Measurements from ENCODE around the gene RNF13. TPM values are rescaled to one million over a fixed set of nuclear protein-coding genes. Genes with fewer than 3 reads are reported as not detected.

The RNF13 gene
- total and polyA plus RNA-seq, 9 donors: 49.4 to 89.4 (median 54.1) TPM

- peaks cover 2% of the 10 kb centered on the region for H3K4me1 ChIP-seq (ENCODE audit: insufficient read depth)
- no peaks in the 10 kb centered on the region for H3K36me3 ChIP-seq
- H3K27ac ChIP-seq: no peak overlapping the region
- H3K4me3 ChIP-seq: no peak overlapping the region
- intact Hi-C loops (cut with DNase I): no loop called here
- DNase-seq: no peak
- WGBS, 3 donors: 31 to 53% (median 40%) methylated on average over 1 of the region's 1 CpG
- TF ChIP-seq POLR2A (IDR thresholded peaks at IDR 0.05) (no peak), EP300 (IDR thresholded peaks at IDR 0.05) (no peak), CTCF (IDR thresholded peaks at IDR 0.05) (no peak)
- no peaks in the 10 kb centered on the region for H3K9me3 ChIP-seq
- H3K27me3 ChIP-seq: no peaks in the 10 kb centered on the region
Observed at GRCh38 chr3:149848688-149849087, 35.7 kb downstream of the RNF13 start.

DNA sequence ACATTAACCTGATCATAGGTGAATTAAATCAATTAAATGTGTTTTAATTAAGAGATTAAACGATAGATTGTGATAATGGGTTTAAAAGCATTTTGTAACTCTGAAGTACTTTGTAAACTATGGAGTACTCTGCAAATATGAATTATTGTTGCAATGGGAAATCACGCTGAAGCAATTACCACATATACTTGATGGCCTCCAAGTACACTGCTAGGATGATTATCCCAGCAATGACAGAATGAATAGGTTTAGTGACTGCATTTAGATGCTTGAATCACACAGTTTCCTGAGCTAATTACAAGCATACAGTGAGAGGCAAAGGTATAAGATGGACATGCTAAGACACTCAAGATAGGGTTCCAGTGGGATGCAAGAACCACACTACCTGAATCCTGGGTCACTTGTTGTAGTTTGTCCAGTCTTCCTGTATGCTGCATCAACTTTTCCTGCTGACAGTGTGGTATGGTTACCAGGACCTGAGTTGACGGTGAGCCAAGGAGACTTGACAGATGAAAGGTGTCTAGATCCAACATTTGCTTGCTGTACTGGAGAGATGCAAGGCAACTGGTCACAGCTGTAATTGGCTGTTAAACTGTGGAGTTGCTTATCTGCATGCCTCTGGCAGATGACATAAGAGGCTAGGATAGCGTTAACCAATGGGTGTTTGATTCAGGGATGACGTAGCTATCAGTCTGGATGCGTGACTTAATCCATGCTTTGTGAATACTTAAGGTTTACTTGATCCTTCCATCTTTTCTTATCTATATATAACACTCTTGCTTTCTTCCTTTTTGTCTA lies 38.0 kb downstream of the RNF13 start:
- 83 to 94% (median 93%) methylated on average over 6 of the region's 6 CpGs for WGBS, 3 donors
- TF ChIP-seq CTCF (IDR thresholded peaks at IDR 0.05): no peak

GRCh38 chr3:149858911-149859310 lies 45.9 kb downstream of the RNF13 start:
- Histone ChIP-seq H3K4me1 (ENCODE audit: insufficient read depth) (no peaks in the 10 kb centered on the region), H3K9me3 (no peaks in the 10 kb centered on the region), H3K36me3 (no peaks in the 10 kb centered on the region), H3K27me3 (no peaks in the 10 kb centered on the region), H3K4me3 (no peak overlapping the region), H3K27ac (no peak overlapping the region)
- no peak for DNase-seq
- intact Hi-C loops (cut with DNase I): no loop called here
- WGBS, 3 donors: 8 to 31% (median 15%) methylated on average over 2 of the region's 2 CpGs
- TF ChIP-seq CTCF (IDR thresholded peaks at IDR 0.05) (no peak), POLR2A (IDR thresholded peaks at IDR 0.05) (no peak), EP300 (IDR thresholded peaks at IDR 0.05) (no peak)

More for the DNA sequence above, 38.0 kb downstream of the RNF13 start:
- Histone ChIP-seq H3K27me3 (no peaks in the 10 kb centered on the region), H3K9me3 (no peaks in the 10 kb centered on the region), H3K27ac (no peak overlapping the region), H3K4me3 (no peak overlapping the region), H3K36me3 (no peaks in the 10 kb centered on the region), H3K4me1 (ENCODE audit: insufficient read depth) (peaks cover 2% of the 10 kb centered on the region)
- intact Hi-C loops (cut with DNase I): no loop called here
- no peak for DNase-seq

- no peak overlapping the region for H3K27ac ChIP-seq
- intact Hi-C loops (cut with DNase I): no loop called here
- no peaks in the 10 kb centered on the region for H3K4me1 ChIP-seq (ENCODE audit: insufficient read depth)
- no peaks in the 10 kb centered on the region for H3K9me3 ChIP-seq
- TF ChIP-seq CTCF (IDR thresholded peaks at IDR 0.05) (no peak), EP300 (IDR thresholded peaks at IDR 0.05) (no peak), POLR2A (IDR thresholded peaks at IDR 0.05) (no peak)
- DNase-seq: no peak
- no peaks in the 10 kb centered on the region for H3K27me3 ChIP-seq
- no peaks in the 10 kb centered on the region for H3K36me3 ChIP-seq
- no peak overlapping the region for H3K4me3 ChIP-seq
- WGBS, 3 donors: 78 to 84% (median 81%) methylated on average over 3 of the region's 3 CpGs
Observed at GRCh38 chr3:149860881-149861280, 47.9 kb downstream of the RNF13 start.
